Measurements from ENCODE around the gene IRF2BP1.
"Not testable (repeated sequence)": the region's sequence is repeated elsewhere in the genome, so short reads cannot be mapped to it uniquely, and the experiment has no call there.

The IRF2BP1 gene

GRCh38 chr19:45881082-45881908 lies 4.6 kb downstream of the IRF2BP1 start:
- no peak for DNase-seq

- no peak for DNase-seq
These were observed 6.0 kb downstream of the IRF2BP1 start for GRCh38 chr19:45879971-45880370.

GRCh38 chr19:45879055-45879454 lies 6.9 kb downstream of the IRF2BP1 start:
- DNase-seq: no peak

- no peak for DNase-seq
These were observed 7.7 kb downstream of the IRF2BP1 start for GRCh38 chr19:45878043-45878794.

- no peak for DNase-seq
These were observed 9.3 kb downstream of the IRF2BP1 start for GRCh38 chr19:45876411-45877197.

- no peak for DNase-seq
These were observed 9.9 kb downstream of the IRF2BP1 start for GRCh38 chr19:45876161-45876410.

GRCh38 chr19:45874620-45874966 lies 11.3 kb downstream of the IRF2BP1 start:
- DNase-seq: no peak

- DNase-seq: no peak
These were observed 12.6 kb downstream of the IRF2BP1 start for GRCh38 chr19:45873219-45873772.

- DNase-seq: no peak
These were observed 13.6 kb downstream of the IRF2BP1 start for GRCh38 chr19:45872095-45872919.

- no peak for DNase-seq
These were observed 15.1 kb downstream of the IRF2BP1 start for GRCh38 chr19:45870798-45871197.

GRCh38 chr19:45867241-45867640 lies 18.7 kb downstream of the IRF2BP1 start:
- DNase-seq: not testable (repeated sequence)

- no peak for DNase-seq
These were observed 19.4 kb downstream of the IRF2BP1 start for GRCh38 chr19:45866400-45867176.

- DNase-seq: no peak
These were observed 20.5 kb downstream of the IRF2BP1 start for GRCh38 chr19:45865269-45865948.

- DNase-seq: no peak
These were observed 21.3 kb downstream of the IRF2BP1 start for GRCh38 chr19:45864629-45865082.

- peak; percentile 47 for DNase-seq
These were observed 21.9 kb downstream of the IRF2BP1 start, which contains the start of gene FOXA3 for GRCh38 chr19:45863840-45864628. TSS of gene FOXA3 (plus strand) at chr19:45864326. CDS start at chr19:45864457, 131 bp downstream.

- no peak for DNase-seq
These were observed 22.6 kb downstream of the IRF2BP1 start for GRCh38 chr19:45863335-45863839.

- DNase-seq: peak; percentile 99
These were observed 23.2 kb downstream of the IRF2BP1 start, which contains the start of gene SYMPK for GRCh38 chr19:45862564-45863334. TSS of gene SYMPK (minus strand) at chr19:45863147. CDS start at chr19:45854495, 8,652 bp downstream.

GRCh38 chr19:45862271-45862563 lies 23.7 kb downstream of the IRF2BP1 start:
- no peak for DNase-seq

Measured in activated gamma-delta T cell treated with Interleukin-2 at 50 U/mL for 16 hours (primary cell).